Cardiac fibroblast (primary cell): ENCODE results near the gene TNFRSF14.

Source experiments
- DNase-seq, 2 donors: peaks; one replicate each; pipeline versions ENCODE4 v3.0.0 to v3.0.0-alpha.2; 2010; ENCODE audit warnings: low read depth in 2 of 2
- H3K4me3 ChIP-seq, 2 donors: replicated peaks in 1 of 2; 1 replicate in 1 of 2; 2 replicates in 1 of 2; pipeline ENCODE4 v1.5.1; 2011; ENCODE audit warnings: low read depth in 2 of 2, low read length in 2 of 2, mild to moderate bottlenecking in 2 of 2, moderate library complexity in 1 of 2
- CTCF ChIP-seq: IDR thresholded peaks from one replicate; pipeline ENCODE4 v1.5.1; 2011; ENCODE audit warnings: low read depth, mild to moderate bottlenecking, low read length, inconsistent platforms

TNFRSF14 gene

GRCh38 chr1:2602866-2603520 is 46.8 kb downstream of the TNFRSF14 start:
- DNase-seq: no peak
- no peak overlapping the region for H3K4me3 ChIP-seq
- no peak for TF ChIP-seq CTCF

GRCh38 chr1:2603521-2604155 is 47.5 kb downstream of the TNFRSF14 start:
- no peak for DNase-seq
- no peak overlapping the region for H3K4me3 ChIP-seq
- no peak for TF ChIP-seq CTCF

- H3K4me3 ChIP-seq: no peak overlapping the region
- TF ChIP-seq CTCF: no peak
- no peak for DNase-seq
Observed at GRCh38 chr1:2604156-2604843, 48.1 kb downstream of the TNFRSF14 start.

GRCh38 chr1:2604844-2605508 is 48.8 kb downstream of the TNFRSF14 start:
- H3K4me3 ChIP-seq: no peak overlapping the region
- DNase-seq: no peak
- no peak for TF ChIP-seq CTCF

GRCh38 chr1:2605509-2606395 is 49.6 kb downstream of the TNFRSF14 start:
- DNase-seq: no peak
- H3K4me3 ChIP-seq: no peak overlapping the region
- TF ChIP-seq CTCF: no peak

- TF ChIP-seq CTCF: no peak
- DNase-seq: no peak
- H3K4me3 ChIP-seq: no peak overlapping the region
Observed at GRCh38 chr1:2606396-2606880, 50.3 kb downstream of the TNFRSF14 start.
